GM21737 (cell line): Measurements from ENCODE around the gene FKBP15.
A peak's percentile ranks its signal among the peaks of the same experiment; 100 is the strongest.
"Not testable (repeated sequence)": the region's sequence is repeated elsewhere in the genome, so short reads cannot be mapped to it uniquely, and the experiment has no call there.

Experiments
- ATAC-seq: cut with Tn5 transposase; IDR thresholded peaks from one replicate; pipeline ENCODE4 v1.9.1; 2021; ENCODE audit warnings: mild to moderate bottlenecking, moderate library complexity; ENCODE audit not compliant: unreplicated experiment

The FKBP15 gene, protein sequence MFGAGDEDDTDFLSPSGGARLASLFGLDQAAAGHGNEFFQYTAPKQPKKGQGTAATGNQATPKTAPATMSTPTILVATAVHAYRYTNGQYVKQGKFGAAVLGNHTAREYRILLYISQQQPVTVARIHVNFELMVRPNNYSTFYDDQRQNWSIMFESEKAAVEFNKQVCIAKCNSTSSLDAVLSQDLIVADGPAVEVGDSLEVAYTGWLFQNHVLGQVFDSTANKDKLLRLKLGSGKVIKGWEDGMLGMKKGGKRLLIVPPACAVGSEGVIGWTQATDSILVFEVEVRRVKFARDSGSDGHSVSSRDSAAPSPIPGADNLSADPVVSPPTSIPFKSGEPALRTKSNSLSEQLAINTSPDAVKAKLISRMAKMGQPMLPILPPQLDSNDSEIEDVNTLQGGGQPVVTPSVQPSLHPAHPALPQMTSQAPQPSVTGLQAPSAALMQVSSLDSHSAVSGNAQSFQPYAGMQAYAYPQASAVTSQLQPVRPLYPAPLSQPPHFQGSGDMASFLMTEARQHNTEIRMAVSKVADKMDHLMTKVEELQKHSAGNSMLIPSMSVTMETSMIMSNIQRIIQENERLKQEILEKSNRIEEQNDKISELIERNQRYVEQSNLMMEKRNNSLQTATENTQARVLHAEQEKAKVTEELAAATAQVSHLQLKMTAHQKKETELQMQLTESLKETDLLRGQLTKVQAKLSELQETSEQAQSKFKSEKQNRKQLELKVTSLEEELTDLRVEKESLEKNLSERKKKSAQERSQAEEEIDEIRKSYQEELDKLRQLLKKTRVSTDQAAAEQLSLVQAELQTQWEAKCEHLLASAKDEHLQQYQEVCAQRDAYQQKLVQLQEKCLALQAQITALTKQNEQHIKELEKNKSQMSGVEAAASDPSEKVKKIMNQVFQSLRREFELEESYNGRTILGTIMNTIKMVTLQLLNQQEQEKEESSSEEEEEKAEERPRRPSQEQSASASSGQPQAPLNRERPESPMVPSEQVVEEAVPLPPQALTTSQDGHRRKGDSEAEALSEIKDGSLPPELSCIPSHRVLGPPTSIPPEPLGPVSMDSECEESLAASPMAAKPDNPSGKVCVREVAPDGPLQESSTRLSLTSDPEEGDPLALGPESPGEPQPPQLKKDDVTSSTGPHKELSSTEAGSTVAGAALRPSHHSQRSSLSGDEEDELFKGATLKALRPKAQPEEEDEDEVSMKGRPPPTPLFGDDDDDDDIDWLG

DNA sequence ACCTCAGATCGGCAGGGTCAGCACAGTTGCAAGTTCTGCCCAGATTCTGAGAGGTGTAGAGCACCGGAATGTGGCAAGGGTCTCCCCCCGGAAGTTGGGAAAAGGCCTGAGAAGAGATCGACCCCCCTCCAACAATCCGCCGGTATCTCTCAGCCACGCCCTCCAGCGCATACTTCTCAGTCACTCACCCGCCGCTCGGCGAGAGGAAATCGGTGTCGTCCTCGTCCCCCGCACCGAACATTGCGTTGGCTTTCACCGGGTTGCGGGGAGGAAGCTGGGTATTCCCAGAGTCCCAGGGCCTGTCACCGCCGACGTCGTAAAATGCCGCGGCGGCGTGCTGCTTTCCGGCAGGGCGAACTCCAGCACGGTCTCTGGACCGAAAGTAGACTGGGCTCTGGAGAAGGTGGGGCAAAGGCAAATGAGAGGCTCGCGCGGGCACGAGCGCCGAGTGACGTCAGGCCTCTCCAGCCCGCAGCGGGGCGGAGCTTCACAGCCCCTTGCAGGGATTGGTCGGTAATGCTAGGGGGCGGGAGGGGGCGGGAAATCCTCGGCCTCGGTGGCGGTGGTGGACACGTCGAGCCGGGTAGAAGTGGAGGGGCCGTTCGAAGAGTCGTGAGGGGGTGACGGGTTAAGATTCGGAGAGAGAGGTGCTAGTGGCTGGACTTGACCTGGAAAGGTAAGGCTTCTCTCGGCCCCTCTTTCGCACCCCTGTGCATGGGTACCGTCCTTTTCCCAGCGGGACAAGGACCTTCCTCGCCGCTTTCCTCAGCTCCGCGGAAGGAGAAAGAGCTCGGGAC, at the start of gene FKBP15, which contains the start of gene SLC31A1:
TSS of gene FKBP15 (minus strand) at position 275 of the 797 bp plus-strand sequence. CDS start at position 241, 34 bp downstream.
TSS of gene SLC31A1 (plus strand) at position 542 of the 797 bp plus-strand sequence. CDS start 34,605 bp downstream, outside the sequence.
- ATAC-seq: peak; percentile 80

DNA sequence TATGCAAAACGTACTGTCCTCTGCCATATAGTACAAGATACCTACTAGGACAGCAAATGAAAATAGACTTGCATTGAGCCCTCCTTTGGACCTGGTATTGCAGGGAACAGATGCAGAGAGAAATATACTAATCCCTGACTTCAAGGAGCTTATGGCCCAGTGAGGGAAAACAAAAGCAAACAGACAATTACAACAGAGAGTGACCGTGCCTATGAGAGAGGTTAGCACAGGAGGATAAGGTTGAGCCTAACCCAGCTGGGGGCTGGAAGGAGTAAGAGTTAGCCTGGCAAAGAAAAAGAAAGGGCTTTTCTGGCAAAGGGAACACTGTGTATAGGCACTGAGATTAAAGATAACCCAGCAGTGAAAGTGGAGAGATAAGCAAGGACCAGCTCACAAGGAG, 48.8 kb upstream of the FKBP15 start:
- ATAC-seq: no peak

DNA sequence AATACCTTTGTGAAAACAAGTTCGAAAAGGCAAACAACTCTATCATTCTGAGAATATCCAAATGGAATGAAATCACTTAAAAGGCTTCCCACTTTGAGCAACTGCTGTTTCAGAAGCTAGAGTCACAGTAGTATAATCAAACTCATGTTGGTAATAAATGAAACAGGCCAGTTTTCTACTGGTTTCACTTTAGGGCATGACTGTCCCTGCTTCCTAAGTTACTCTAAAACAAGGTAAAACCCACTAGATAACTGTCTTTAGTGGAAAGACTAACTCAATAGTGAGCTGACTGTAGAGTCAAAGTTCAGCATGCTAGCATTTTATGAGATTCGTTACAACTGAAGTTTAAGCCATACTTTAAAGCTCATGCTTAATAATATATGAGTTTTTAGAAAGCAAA, 48.3 kb upstream of the FKBP15 start:
- ATAC-seq: no peak

DNA sequence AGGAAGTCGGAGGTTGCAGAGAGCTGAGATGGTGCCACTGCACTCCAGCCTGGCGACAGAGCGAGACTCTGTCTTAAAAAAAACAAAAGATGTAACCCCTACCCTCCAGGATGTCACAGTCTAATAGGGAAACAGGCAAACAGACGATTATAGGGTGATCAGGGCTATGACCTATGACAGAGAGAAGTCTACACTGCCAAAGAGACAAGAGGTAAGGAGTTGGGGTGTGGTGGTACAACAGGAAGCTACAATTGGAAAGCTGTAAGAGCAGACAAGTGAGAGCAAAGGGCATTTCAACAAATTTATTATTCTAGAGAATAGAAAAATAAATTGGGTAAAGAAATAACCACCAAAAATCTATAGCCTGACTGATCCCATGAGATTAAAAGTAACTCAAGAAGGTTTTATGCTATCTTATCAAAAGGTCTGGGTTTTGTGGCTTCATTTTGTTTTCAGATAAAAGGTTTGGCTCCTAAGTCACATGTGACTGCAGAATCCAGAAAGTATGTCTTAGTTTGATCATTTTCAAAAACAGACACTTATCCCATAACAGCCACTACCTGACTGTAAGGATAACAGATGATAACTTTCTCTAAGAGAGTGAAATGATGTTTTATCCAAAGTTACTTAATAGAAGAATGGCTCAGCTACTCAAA, 47.0 kb upstream of the FKBP15 start:
- ATAC-seq: no peak

DNA sequence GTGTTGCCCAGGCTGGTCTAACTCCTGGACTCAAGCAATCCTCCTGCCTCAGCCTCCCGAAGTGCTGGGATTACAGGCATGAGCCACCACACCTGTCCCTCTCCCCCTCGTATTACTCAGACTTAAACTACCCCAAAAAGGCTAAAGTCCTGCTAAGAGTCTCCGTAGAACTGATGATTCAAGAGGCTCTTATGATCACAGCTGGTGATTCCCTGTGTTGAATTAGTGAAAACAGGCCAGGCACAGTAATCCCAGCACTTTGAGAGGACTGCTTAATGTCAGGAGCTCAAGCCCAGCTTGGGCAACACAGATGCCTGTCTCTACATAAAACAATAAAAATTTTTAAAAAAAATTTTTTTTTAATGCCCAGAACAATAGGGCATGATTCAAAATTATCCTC, 45.1 kb upstream of the FKBP15 start:
- no peak for ATAC-seq

DNA sequence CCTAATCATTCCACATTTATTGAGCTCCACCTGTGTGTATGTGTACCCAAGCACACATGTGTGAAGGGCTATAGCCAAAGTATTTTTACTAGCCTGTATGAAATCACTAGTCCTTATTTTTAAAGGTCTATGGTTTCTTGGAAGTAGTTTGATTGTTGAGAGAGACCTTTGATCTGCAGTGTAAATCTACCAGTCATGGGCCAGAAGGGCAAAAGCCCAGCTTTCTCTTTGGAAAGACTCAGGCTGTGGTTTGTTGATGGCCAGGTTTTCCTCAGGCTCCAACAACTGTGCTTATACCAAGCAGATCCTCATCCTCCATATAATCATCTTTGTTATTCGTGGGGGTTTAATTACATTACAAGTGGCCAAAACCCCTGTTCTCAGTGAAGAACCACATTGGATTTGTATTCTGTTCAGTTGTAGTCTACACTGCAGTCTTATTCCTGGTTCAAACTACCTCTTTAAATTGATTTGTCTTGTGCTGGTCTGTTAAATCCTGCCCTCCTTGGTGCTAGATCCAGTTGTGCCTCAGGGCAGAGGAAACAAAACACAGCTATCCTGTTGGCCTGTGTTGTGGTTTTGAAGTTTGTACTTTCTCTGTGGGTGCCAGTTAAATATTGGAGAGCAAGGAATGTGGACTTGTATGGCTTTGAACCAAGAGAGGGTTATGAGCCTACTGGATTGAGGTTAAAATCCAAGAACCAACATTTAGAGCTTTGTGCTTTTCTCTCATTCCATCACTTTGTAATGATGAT, 41.0 kb upstream of the FKBP15 start:
- ATAC-seq: no peak

DNA sequence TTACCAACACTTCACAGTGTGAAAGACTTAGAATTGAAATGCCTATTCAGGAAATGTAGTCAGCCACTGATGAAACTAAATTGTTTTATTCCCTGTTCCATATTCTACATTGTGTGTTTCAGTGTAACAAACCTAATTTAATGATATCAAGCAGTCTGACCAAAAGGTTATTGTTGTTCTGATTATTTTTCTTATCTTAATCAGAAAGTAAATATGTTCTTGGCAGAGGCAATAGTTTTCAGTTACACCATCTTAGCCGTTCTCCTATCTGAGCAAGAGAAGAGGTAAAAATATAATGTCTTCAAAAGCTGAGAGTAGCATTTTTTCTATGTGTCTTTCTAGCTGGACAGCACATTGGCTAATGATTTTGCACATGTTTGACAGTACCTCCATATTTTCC, 37.2 kb upstream of the FKBP15 start:
- no peak for ATAC-seq

DNA sequence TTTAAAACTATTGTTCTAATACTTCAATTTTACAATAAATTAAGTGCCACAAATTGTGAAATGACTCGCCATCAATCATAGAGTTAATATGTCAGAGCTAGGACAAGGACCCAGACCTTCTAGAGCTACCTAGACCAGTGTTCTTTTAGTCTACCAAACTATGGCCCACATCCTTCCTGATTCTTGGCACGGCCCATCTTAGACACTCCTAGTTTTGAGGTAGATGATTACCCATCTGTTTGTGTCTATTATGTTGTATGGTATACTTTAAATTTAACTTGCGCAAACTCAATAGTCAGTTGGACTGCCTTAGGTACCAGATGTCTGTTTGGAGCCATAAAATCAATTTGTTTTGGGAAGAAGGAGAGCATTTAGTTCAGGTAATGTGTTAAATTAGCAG, 36.8 kb upstream of the FKBP15 start:
- ATAC-seq: no peak

DNA sequence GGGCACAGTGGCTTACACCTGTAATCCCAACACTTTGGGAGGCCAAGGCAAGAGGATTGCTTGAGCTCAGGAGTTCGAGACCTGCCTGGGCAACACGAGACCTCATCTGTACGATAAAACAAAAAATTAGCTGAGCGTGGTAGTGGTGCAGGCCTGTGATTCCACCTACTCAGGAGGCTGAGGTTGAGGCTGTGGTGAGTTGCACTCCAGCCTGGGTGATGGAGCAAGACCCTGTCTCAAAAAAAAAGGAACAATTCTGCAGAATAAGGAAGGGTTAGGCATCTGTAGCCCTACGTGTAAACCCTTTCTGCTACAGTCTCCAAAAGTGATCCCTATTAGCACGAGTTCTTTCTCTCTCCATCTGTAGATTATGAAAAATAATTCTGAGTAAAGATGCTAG, 34.4 kb upstream of the FKBP15 start:
- no peak for ATAC-seq

DNA sequence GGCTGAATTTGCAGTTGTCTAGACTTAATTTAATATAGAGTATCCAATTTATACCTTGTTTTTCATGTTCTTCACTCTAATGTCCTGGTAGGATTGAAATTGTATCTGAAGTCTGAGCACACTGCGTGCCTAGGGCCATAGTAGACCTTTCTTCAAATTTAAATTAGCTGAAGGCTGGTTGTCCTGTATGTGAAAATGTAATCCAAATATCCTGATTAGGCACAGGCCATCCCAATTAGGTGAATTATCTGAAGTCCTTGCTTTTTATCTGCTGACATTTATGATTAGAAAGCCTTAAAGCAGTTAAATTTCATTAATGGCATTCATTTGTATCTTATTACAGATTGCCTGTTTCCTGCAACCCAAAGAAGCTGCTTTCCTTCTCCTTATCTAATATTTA, 33.9 kb upstream of the FKBP15 start:
- no peak for ATAC-seq

DNA sequence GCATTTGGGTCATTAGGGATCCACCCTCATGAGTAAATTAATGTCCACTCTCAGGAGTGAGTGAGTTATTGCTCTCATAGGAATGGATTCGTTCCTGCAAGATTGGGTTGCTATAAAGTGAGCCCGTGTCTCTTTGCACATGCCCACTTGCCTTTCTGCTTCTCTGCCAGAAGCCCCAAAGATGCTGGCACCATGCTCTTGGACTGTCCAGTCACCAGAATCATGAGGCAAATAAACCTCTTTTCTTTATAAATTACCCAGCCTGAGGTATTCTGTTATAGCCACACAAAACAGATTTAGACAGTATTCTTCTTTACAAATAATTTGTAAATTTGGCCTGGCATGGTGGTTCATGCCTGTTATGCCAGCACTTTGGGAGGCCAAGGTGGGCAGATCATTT, 29.7 kb upstream of the FKBP15 start:
- no peak for ATAC-seq

DNA sequence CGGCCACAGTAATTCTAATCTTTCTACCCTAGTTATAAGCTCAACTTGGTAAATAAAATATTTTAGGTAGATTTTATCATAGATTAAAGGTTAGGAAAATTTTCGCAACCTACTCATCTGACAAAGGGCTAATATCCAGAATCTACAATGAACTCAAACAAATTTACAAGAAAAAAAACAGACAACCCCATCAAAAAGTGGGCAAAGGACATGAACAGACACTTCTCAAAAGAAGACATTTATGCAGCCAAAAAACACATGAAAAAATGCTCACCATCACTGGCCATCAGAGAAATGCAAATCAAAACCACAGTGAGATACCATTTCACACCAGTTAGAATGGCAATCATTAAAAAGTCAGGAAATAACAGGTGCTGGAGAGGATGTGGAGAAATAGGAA, 28.6 kb upstream of the FKBP15 start:
- not testable (repeated sequence) for ATAC-seq

DNA sequence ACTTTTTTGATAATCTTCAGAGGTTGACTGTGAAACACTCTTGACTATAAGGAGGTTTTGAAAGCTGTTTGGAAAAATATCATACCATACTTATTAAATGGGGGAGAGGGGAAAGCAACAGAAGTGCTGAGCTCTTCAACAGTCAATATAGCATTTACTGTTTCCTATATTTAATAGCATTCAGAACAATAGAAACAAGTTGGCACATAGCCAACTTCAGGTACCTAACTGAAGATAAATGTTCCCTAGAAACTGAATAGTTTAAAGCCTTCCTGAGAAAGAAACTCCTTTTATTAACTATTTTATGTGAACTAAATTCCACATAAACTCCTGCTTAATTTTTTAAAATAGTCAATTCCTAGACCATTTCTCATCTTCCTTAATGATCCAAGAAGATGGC, 26.6 kb upstream of the FKBP15 start:
- no peak for ATAC-seq

DNA sequence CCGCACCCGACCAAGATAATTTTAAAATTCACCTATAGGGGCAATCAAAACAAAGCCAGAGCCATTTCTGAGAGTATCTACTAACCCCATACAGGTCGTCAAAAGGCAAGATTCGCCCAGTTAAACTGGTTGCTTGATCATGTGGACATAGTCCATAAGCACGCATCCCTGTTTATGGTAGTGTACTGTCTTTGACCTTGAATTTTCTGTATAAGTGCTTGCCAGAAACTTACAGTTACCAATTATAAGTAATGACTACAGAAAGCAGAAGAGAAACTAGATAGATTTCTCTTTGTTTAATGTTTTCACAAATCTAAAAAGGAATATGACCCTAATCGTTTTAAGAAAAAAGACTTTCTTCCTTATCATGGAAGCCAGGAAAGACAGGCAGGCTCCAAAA, 25.9 kb upstream of the FKBP15 start:
- no peak for ATAC-seq

DNA sequence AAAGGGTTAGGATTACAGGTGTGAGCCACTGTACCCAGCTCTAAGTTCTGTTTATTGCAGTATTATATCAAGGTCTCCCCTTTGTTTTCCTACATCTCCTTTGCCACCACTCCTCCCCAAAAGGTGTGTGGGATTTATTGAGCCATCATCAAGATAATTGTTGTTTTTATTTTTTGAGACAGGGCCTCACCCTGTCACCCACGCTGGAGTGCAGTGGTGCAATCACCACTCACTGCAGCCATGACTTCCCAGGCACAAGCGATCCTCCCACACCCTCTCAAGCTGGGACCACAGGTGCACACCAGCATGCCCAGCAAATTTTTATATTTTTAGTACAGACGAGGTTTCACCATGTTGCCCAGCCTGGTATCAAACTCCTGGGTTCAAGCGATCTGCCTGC, 24.8 kb upstream of the FKBP15 start:
- no peak for ATAC-seq

DNA sequence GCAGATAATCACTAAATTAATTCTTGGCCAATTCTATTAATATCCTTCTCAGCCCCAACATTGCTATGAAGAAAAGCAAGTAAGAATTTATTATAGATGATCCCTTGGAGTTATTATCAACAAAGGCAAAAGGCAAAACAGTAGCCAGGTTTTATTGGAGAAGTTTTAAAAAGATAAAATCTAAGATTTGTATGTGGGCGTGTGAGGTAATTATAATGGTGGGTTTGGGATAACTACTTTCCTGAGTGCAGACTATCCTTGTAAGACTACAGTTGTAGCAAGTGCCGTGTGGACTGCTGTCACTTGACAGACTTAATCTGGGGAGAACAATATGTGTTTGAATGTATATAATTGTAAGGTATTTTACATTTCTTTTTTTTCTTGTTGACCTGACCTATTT, 23.5 kb upstream of the FKBP15 start:
- no peak for ATAC-seq

DNA sequence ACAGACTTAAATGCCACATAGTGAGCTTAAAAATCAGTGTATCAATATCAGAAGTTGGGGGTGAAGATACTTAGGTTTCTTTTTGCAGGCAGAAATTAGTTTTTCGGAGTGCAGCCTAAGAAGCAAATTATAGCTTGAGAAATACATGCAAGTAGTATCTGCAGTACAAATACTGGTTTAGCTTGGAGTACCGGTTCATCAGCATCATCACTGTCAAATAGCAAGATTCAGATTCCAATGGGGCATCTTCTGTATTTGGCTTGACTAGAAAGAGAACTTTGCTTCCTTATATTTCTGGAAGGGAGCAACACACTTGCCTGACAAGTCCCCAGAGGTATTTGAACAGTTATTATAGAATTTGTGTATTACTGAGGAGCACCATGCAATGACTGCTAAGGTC, 20.1 kb upstream of the FKBP15 start:
- no peak for ATAC-seq

DNA sequence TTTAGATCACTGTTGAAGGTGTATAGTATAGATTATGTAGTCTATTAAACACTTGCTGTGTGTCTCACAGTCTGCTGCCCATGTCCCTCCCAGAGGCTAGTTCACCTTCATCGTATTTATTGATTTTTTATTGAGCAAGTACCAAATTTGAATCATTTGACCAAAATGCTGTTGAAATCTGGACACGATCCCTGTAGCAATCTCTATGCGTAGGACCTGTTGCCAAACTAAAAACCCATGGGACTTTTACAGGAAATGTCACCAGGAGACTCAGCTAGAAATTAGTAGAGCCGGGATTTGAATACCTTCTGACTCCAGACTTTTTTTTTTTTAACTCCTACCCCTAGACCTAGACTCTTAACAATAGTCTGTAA, 17.8 kb upstream of the FKBP15 start:
- no peak for ATAC-seq

DNA sequence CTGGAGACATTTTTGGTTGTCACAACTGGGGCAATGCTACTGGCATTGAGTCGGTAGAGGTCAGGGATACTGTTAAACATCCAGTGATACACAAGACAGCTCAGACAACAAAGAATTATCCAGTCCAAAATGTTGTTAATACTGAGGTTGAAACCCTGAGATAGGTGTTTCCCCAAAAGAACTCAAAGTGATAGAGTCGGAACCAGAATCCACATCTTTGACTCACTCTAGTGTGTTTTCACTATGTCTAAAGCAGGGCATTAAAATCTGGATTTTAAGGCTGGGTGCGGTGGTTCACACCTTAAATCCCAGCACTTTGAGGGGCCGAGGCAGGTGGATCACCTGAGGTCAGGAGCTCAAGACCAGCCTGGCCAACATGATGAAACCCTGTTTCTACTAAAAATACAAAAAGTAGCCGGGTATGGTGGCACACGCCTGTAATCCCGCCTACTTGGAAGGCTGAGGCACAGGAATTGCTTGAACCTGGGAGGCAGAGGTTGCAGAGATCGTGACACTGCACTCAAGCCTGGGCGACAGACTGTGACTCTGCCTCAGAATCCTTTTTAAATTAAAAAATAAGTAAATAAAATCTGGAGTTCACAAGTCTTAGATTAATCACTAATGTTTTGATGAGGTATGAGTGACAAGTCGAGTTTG, 17.3 kb upstream of the FKBP15 start:
- no peak for ATAC-seq
